ENCODE data around the gene EBPL. TPM values are rescaled to one million over a fixed set of nuclear protein-coding genes. Genes with fewer than 3 reads are reported as not detected.
A peak's percentile ranks its signal among the peaks of the same experiment; 100 is the strongest.

Gene EBPL
- total RNA-seq, 2 donors from 2014 or later, result 95.4 to 114 TPM

GRCh38 chr13:49652355-49653305 lies 38.7 kb downstream of the EBPL start:
- Histone ChIP-seq H3K4me1 (replicated peaks) (no peaks in the 10 kb centered on the region), H3K27me3 (replicated peaks; ENCODE audit: insufficient read depth) (no peaks in the 10 kb centered on the region), H3K27ac (no peak overlapping the region), H3K4me3 (no peak overlapping the region), H3K9me3 (no peaks in the 10 kb centered on the region), H3K36me3 (no peaks in the 10 kb centered on the region)
- 38% methylated on average over 16 of the region's 16 CpGs for WGBS
- DNase-seq (ENCODE audit: low spot score), result peak; percentile 26
- TF ChIP-seq POLR2A (IDR thresholded peaks at IDR 0.05) (no peak), CTCF (IDR thresholded peaks at IDR 0.05) (peak in 3 of 4 experiments; percentile 30 to 51 (median 34))
- intact Hi-C loops (cut with DNase I), result loop anchor here (5.0 kb wide), 2 partner anchors 140 to 195 kb away; partner anchors contain the start of gene KPNA3

- no peak for DNase-seq (ENCODE audit: low spot score)
- Histone ChIP-seq H3K27me3 (replicated peaks; ENCODE audit: insufficient read depth) (no peaks in the 10 kb centered on the region), H3K27ac (no peak overlapping the region), H3K36me3 (no peaks in the 10 kb centered on the region), H3K4me1 (replicated peaks) (no peaks in the 10 kb centered on the region), H3K9me3 (no peaks in the 10 kb centered on the region), H3K4me3 (no peak overlapping the region)
- 76% methylated on average over 16 of the region's 17 CpGs for WGBS
- intact Hi-C loops (cut with DNase I), result loop anchor here (5.0 kb wide), 2 partner anchors 141 to 196 kb away; partner anchors contain the start of gene KPNA3
- TF ChIP-seq CTCF (IDR thresholded peaks at IDR 0.05) (no peak), POLR2AphosphoS5 (IDR thresholded peaks at IDR 0.05) (no peak), POLR2A (IDR thresholded peaks at IDR 0.05) (no peak)
Observed at GRCh38 chr13:49651570-49652354, 39.5 kb downstream of the EBPL start.

GRCh38 chr13:49649963-49650312 lies 41.3 kb downstream of the EBPL start:
- H3K4me1 ChIP-seq (replicated peaks), result no peaks in the 10 kb centered on the region
- no peak overlapping the region for H3K4me3 ChIP-seq
- WGBS, result 84% methylated on average over 2 of the region's 2 CpGs
- DNase-seq (ENCODE audit: low spot score), result no peak
- H3K36me3 ChIP-seq, result no peaks in the 10 kb centered on the region
- TF ChIP-seq POLR2AphosphoS5 (IDR thresholded peaks at IDR 0.05) (no peak), POLR2A (IDR thresholded peaks at IDR 0.05) (no peak), CTCF (IDR thresholded peaks at IDR 0.05) (no peak)
- H3K27ac ChIP-seq, result no peak overlapping the region
- intact Hi-C loops (cut with DNase I), result loop anchor here (5.0 kb wide), 2 partner anchors 142 to 197 kb away; partner anchors contain the start of gene KPNA3
- no peaks in the 10 kb centered on the region for H3K9me3 ChIP-seq
- H3K27me3 ChIP-seq (replicated peaks; ENCODE audit: insufficient read depth), result no peaks in the 10 kb centered on the region

GRCh38 chr13:49649244-49649962 lies 41.9 kb downstream of the EBPL start:
- WGBS, result 54% methylated on average over 5 of the region's 5 CpGs
- Histone ChIP-seq H3K27ac (no peak overlapping the region), H3K9me3 (no peaks in the 10 kb centered on the region), H3K27me3 (replicated peaks; ENCODE audit: insufficient read depth) (no peaks in the 10 kb centered on the region), H3K4me3 (no peak overlapping the region), H3K4me1 (replicated peaks) (no peaks in the 10 kb centered on the region), H3K36me3 (no peaks in the 10 kb centered on the region)
- intact Hi-C loops (cut with DNase I), result no loop called here
- no peak for DNase-seq (ENCODE audit: low spot score)
- TF ChIP-seq POLR2AphosphoS5 (IDR thresholded peaks at IDR 0.05), result no peak
- TF ChIP-seq POLR2A (IDR thresholded peaks at IDR 0.05), result no peak
- peak in 1 of 4 experiments; percentile 15 for TF ChIP-seq CTCF (IDR thresholded peaks at IDR 0.05)
